ENCODE data around the gene USP54.

USP54 gene

GRCh38 chr10:73545357-73545756 lies 45.8 kb downstream of the USP54 start:
- no peak for DNase-seq
- intact Hi-C loops (cut with DNase I): no loop called here

- intact Hi-C loops (cut with DNase I): no loop called here
- DNase-seq: no peak
Measured at GRCh38 chr10:73537709-73538108, 53.4 kb downstream of the USP54 start.

DNA sequence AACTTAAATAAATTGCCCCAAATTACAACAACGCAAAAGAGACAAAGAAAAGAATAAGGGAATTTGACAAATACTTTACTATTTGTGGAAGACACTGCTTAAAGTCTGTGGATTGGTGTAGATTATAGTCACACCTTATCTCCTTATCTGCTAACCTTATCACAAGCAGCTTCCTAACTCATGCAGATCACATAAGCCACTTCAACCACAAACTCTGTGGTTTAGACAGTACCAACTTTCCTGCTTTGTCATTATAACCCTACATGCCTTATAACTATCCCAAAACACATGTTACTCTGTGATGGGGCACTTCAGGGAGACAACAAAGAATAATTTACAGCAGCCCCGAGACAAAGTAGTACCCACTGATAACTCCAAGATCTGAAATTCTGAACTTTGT lies 53.9 kb downstream of the USP54 start:
- intact Hi-C loops (cut with DNase I): no loop called here
- no peak for DNase-seq

GRCh38 chr10:73534857-73535256 lies 56.3 kb downstream of the USP54 start:
- no peak for DNase-seq
- intact Hi-C loops (cut with DNase I): no loop called here

DNA sequence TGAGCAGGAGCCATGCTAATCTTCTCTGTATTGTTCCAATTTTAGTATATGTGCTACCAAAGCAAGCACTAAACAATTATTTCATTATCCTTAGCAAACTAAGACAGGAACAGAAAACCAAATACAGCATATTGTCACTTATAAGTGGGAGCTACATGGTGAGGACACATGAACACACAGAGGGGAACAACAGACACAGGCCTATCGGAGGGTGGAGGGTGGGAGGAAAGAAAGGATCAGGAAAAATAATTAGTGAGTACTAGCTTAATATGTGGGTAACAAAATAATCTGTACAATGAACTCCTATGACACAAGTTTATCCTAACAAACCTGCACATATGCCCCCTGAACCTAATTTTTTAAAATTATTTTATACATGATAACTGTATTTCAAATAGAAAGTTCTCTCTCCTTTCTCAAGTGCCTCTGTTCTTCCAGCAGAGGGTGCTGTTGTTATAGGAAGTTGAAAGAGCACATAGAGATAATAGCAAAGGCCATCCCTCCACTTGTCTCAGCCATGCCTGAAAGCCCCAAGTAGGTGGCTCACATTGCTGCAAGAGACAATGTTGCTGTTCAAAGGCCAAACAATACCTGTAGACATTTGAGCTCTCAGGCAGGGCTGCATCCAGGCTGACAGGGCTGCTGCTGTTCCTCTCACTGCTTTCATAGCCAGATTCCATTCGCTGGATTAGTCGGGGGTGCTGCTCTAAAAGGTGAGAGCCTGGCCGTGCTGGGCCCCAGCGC lies 61.9 kb downstream of the USP54 start:
- intact Hi-C loops (cut with DNase I): loop anchor here (2.0 kb wide), 1 partner anchor 112 kb away; the partner anchor contains the start of gene MYOZ1
- peak in 36 of 42 donors; percentile 5 to 85 (median 51) for DNase-seq

- DNase-seq: no peak
- intact Hi-C loops (cut with DNase I): no loop called here
Measured at GRCh38 chr10:73522263-73522662, 68.9 kb downstream of the USP54 start.

GRCh38 chr10:73519336-73519735 lies 71.8 kb downstream of the USP54 start:
- no peak for DNase-seq
- intact Hi-C loops (cut with DNase I): no loop called here

DNA sequence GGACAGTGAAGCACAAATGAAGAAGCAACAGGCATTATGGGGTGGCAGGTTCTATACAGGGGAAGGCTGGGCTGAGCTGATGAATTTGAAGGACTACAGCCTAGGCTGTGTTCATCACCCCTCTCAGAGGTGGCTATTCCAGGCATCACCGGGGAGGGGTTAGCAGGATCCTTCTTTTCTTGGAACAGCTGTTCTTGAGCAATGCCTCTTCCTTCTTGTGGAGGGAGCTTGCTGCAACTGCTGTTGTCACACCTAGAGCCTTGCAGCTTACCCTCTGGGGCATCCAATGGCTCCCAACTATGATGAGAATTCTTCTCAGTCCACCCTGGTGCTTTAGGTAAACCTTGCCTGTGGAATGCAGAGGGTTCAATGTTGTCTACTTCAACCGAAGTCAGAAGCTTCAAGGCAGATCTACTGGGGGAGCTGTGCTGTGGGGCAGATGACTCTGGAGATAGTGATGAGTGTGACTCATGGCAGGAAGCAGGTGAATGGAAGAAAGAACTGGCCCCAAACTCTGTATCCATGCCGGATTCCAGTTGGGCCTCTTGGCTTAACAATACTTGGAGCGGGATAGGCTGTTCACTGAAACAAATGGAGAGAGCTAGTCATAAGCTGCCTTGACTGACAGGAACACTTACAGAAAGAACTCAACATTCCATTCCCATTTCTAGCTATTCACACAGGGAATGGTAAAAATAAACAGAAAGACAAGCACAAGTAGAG lies 73.8 kb downstream of the USP54 start:
- DNase-seq: no peak
- intact Hi-C loops (cut with DNase I): no loop called here

GRCh38 chr10:73512207-73512743 lies 78.9 kb downstream of the USP54 start:
- no peak for DNase-seq
- intact Hi-C loops (cut with DNase I): no loop called here

DNA sequence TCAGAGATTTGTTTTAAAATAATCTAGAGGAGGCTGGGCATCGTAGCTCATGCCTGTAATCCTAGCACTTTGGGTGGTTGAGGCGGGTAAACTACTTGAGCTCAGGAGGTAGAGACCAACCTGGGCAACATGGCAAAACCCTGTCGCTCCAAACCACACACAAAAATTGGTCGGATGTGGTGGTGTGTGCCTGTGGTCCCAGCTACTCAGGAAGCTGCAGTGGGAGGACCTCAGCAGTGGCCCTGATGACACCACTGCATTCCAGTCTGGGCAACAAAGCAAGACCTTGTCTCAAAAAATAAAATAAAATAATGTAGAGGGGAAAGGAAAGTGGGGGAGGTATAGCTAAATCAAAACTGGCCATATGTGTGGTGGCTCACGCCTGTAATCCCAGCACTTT lies 81.4 kb downstream of the USP54 start:
- intact Hi-C loops (cut with DNase I): no loop called here
- DNase-seq: no peak

GRCh38 chr10:73506491-73506890 lies 84.7 kb downstream of the USP54 start:
- intact Hi-C loops (cut with DNase I): no loop called here

DNA sequence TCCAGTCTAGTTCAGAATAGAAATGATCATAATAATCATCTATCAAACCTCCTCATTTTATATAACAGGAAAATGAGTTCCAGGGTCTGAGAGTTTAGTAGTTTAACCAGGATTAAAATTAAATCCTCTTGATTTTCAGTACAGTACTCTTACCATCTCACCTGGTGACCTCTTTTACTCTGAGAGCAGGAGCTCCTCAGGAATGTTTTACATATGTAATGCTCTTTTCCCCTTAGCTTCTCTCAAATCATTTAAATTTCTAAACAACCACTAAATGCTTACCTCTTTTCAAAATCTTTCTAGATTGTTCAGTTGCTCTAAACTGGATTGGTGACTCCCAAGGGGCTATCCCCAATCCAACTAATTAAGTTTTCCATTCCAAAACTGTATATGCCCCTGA lies 85.1 kb downstream of the USP54 start:
- intact Hi-C loops (cut with DNase I): no loop called here
- no peak for DNase-seq

More at GRCh38 chr10:73506491-73506890, 84.7 kb downstream of the USP54 start:
- DNase-seq: no peak

DNA sequence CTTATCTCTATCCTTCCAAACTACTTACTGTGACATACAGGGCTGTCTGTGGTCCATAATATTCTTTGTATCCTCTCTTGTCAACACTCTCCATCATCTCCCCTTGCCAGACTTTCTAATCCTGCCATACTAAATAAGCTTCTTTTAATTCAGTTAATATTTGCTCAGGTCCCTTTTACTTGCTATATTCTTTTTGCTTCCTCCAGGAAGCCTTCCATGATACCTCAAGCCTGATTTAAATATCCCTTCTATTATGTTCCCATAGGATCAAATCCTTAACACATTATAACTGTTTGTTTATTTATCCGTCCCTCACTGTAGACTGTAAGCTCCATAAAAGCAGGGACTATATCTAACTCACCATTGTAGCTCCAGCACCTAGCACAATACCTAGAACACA lies 88.1 kb downstream of the USP54 start:
- DNase-seq: no peak
- intact Hi-C loops (cut with DNase I): no loop called here

DNA sequence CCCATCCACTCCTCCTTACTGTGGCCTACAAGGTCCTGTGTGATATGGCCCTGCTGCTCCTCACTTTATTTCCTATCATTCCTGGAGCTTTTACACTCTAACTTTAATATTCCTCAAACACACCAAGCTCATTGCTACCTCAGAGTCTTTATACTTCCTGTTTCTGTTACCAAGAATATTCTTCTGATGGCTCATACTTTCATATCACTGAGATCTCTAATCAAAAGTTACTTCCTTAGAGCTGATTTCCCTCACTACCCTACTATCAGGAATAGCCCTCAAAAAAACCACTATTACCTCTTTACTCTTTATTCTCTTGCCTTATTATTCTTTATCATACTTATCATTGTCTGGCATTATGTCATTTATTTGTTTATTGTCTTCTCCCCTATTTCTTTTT lies 89.5 kb downstream of the USP54 start:
- intact Hi-C loops (cut with DNase I): no loop called here
- DNase-seq: no peak

DNA sequence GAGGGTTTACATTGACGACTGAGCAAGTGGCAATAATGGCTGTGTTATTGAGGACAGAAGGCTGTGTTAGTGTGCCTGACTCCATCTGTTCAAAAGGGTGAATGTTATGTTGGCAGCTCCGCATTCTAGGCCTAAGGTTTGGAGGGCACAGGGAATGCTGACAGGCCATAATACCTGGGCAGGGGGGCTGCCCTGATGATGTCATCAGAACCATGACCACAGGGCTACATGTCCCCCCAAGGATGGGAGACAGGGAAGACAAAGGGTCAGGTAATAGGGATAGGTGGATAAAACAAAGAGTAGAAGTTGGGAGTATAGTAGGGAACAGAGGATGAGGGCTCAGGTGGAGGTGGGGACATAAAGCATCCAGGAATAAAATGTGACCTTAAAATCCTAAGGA lies 93.5 kb downstream of the USP54 start:
- no peak for DNase-seq
- intact Hi-C loops (cut with DNase I): no loop called here

DNA sequence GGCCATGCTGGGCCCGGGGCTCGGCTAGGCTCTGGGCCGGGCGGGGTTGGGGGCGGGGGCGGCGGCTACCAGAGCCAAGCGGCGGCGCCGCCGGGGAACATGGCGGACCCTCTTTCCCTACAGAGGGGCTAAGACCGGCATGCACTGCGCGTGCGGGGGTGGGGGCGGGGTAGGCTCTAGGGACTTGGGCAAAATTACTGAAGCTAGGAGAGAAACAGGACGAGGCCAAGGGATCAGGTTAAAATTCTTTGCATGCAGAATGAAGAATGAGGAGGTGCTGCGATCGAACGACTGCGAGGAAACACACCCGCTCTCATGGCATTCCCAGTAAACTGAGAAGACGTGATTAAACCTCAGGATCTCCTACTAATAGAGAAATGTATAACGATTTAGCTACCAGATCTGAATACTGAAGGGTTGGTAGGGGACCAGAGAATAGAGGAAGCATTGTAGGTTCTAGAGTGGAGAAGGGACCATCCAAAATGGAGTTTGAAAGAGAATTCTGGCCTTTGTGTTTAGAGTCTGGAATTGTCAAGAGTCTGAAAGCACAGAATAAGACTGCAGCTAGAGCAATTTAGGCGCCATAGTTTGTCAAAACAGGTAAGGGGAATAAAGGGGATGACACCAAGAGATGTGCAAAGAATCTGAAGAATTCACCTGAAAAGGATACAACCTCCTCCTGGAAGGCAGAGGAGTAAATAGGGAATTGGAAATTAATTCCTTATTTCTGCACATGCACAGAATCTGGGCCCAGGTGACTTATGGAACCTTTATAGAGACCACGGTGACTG lies 95.1 kb downstream of the USP54 start, which contains the start of gene PPP3CB:
PPP3CB (minus strand) TSS at position 141 of the 791 bp plus-strand sequence; CDS start at position 6, 135 bp downstream.
- DNase-seq: peak; percentile 64 to 94 (median 86)
- intact Hi-C loops (cut with DNase I): no loop called here

DNA sequence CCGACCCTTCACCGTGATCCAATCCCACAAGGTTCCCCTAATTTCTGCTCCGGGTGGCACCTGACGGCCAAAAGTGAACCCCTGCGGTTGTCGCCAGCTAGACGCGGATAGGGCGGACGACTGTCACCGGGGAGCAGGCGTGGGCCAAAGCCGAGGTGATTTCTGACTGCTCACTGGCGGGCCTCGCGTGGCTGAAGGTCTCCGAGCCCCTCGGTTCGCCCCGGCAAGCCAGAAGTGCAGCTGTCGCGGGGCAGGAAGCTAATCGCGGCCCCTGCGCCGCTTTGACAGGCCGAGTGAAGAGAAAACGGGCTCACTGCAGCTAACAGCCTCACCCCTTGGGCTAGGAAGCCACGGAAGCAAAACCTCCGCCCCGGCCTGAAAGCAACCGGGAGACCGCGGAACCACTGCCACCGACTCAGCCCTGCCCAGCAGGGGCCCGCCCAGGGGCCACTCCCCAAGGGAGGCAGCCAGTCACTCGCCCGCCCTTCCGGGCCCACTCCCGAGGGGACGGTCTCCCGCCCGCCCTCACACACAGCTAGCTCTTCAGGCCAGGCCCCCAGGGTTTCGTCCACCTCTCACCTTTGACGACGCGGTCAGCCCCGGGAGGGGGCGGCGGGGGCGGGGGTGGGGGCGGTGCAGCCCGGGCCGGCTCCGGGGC lies 95.8 kb downstream of the USP54 start:
- intact Hi-C loops (cut with DNase I): no loop called here
- peak; percentile 42 to 89 (median 79) for DNase-seq

DNA sequence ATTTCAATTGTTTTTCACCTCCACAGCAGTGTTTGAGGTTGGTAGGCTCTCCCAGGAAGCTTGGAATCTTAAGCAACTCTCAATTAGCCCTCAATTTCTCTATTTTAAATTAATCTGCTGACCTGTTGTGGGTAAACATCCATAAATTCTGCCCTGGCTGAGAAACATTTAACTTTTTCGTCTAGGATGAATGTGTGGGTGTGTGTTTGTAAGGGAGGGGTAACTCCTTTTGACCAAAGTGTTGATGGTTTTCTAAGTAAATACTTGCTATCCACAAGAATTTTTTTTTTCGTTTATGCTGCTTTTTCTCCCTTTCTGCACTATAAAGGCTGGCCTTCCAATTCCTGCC lies 96.3 kb downstream of the USP54 start:
- no peak for DNase-seq
- intact Hi-C loops (cut with DNase I): no loop called here

DNA sequence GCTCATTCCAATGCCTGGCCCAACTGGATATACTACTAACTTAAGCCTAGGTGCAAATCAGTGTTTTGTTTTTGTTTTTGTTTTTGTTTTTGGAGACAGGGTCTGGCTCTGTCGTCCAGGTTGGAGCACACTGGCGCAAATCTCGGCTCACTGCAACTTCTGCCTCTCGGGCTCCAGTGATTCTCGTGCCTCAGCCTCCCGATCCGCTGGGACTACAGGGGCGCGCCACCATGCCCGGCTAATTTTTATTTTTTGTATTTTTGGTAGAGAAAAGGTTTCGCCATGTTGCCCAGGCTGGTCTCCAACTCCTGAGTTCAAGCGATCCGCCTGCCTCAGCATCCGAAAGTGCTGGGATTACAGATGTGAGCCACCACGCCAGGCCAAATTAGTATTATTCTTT lies 96.9 kb downstream of the USP54 start:
- intact Hi-C loops (cut with DNase I): no loop called here

More for the DNA sequence above, 96.9 kb downstream of the USP54 start:
- no peak for DNase-seq
